ENCODE measurements around the gene CTXND2.

The CTXND2 gene

DNA sequence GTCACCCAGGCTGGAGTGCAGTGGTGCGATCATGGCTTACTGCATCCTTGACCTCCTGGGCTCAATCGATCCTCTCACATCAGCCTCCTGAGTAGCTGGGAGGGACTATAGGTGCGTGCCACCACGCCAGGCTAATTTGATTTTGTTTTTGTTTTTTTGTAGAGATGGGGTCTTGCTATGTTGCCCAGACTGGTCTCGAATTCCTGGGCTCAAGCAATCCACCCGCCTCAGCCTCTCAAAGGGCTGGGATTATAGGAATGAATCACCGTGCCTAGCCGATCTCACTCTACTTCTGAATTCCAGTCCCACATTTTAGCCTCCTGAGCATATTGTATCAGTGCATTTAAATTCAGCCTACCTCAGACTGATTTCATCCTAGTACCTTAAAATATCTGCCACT, 1.8 kb downstream of the CTXND2 start:
- no peaks in the 10 kb centered on the region for H3K4me1 ChIP-seq (ENCODE audit: control insufficient read depth, insufficient read depth, low read depth, low read length)
- H3K4me2 ChIP-seq (ENCODE audit: low read length, poor library complexity, severe bottlenecking) = no peak overlapping the region
- H2BK120ac ChIP-seq (ENCODE audit: low read depth, low read length) = no peak overlapping the region
- no peak overlapping the region for H3K4ac ChIP-seq (ENCODE audit: low read depth in 1 of 2, low read length in 2 of 2)
- H2AFZ ChIP-seq (ENCODE audit: low read depth, low read length) = no peak overlapping the region
- no peak overlapping the region for H3K4me3 ChIP-seq (ENCODE audit: insufficient read depth in 1 of 2, low read depth in 1 of 2, low read length in 2 of 2)
- no peak overlapping the region for H2BK12ac ChIP-seq (ENCODE audit: low read length in 2 of 2)
- H3K36me3 ChIP-seq (ENCODE audit: control insufficient read depth in 1 of 2, insufficient read depth in 2 of 2, low read depth in 1 of 2, low read length in 2 of 2) = no peaks in the 10 kb centered on the region
- no peak overlapping the region for H3K18ac ChIP-seq (ENCODE audit: low read depth in 1 of 2, low read length in 2 of 2)
- H3K79me1 ChIP-seq (replicated peaks; ENCODE audit: low read length, poor library complexity, severe bottlenecking) = no peaks in the 10 kb centered on the region
- H3K14ac ChIP-seq (ENCODE audit: low read length in 2 of 2) = no peak overlapping the region
- H2AK5ac ChIP-seq (ENCODE audit: low read length, severe bottlenecking) = no peak overlapping the region
- no peak overlapping the region for H3K27ac ChIP-seq (ENCODE audit: low read length, poor library complexity, severe bottlenecking)
- H3K27me3 ChIP-seq (ENCODE audit: control insufficient read depth in 1 of 2, insufficient read depth in 1 of 2, low read length in 2 of 2) = no peaks in the 10 kb centered on the region
- H3K9ac ChIP-seq (ENCODE audit: low read length) = no peak overlapping the region
- no peak for DNase-seq
- H4K8ac ChIP-seq (ENCODE audit: low read length) = no peak overlapping the region
- no peak overlapping the region for H2BK5ac ChIP-seq (ENCODE audit: low read depth, low read length, poor library complexity, severe bottlenecking)
- no peak overlapping the region for H2BK15ac ChIP-seq (ENCODE audit: low read depth, poor library complexity, severe bottlenecking)
- H3K9me3 ChIP-seq (ENCODE audit: control insufficient read depth, low read length) = no peaks in the 10 kb centered on the region
- no peak overlapping the region for H3K23ac ChIP-seq (ENCODE audit: low read length in 2 of 2)
- no peak overlapping the region for H4K91ac ChIP-seq (ENCODE audit: low read length)
- WGBS = 91% methylated on average over 8 of the region's 8 CpGs

DNA sequence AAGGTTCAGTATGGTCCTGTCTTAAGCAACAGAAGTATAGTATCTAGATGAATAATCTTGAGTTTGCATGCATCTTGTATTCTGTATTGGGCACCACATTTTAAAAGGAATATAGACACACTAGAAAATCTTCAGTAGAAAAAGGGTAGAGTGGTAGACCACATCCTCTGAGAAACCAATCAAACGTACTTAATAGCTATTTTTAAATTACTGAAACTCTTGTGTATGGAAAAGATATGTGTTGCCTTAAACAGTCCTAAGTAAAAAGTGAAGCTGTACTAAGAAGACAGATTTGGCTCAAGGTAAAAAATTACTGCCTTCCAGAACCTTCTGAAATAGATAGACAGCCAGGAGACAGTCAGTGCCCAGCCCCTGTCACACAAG, 3.1 kb downstream of the CTXND2 start:
- DNase-seq = no peak
- H2BK5ac ChIP-seq (ENCODE audit: low read depth, low read length, poor library complexity, severe bottlenecking) = no peak overlapping the region
- no CpG with 5 or more reads among the region's 1 CpG for WGBS
- no peak overlapping the region for H3K14ac ChIP-seq (ENCODE audit: low read length in 2 of 2)
- H3K9me3 ChIP-seq (ENCODE audit: control insufficient read depth, low read length) = no peaks in the 10 kb centered on the region
- no peaks in the 10 kb centered on the region for H3K36me3 ChIP-seq (ENCODE audit: control insufficient read depth in 1 of 2, insufficient read depth in 2 of 2, low read depth in 1 of 2, low read length in 2 of 2)
- H2AK5ac ChIP-seq (ENCODE audit: low read length, severe bottlenecking) = no peak overlapping the region
- H3K18ac ChIP-seq (ENCODE audit: low read depth in 1 of 2, low read length in 2 of 2) = no peak overlapping the region
- no peaks in the 10 kb centered on the region for H3K4me1 ChIP-seq (ENCODE audit: control insufficient read depth, insufficient read depth, low read depth, low read length)
- no peaks in the 10 kb centered on the region for H3K27me3 ChIP-seq (ENCODE audit: control insufficient read depth in 1 of 2, insufficient read depth in 1 of 2, low read length in 2 of 2)
- no peak overlapping the region for H2BK120ac ChIP-seq (ENCODE audit: low read depth, low read length)
- H3K27ac ChIP-seq (ENCODE audit: low read length, poor library complexity, severe bottlenecking) = no peak overlapping the region
- H2AFZ ChIP-seq (ENCODE audit: low read depth, low read length) = no peak overlapping the region
- H4K8ac ChIP-seq (ENCODE audit: low read length) = no peak overlapping the region
- no peak overlapping the region for H2BK15ac ChIP-seq (ENCODE audit: low read depth, poor library complexity, severe bottlenecking)
- no peak overlapping the region for H4K91ac ChIP-seq (ENCODE audit: low read length)
- no peak overlapping the region for H3K9ac ChIP-seq (ENCODE audit: low read length)
- H3K4me3 ChIP-seq (ENCODE audit: insufficient read depth in 1 of 2, low read depth in 1 of 2, low read length in 2 of 2) = no peak overlapping the region
- no peaks in the 10 kb centered on the region for H3K79me1 ChIP-seq (replicated peaks; ENCODE audit: low read length, poor library complexity, severe bottlenecking)
- no peak overlapping the region for H2BK12ac ChIP-seq (ENCODE audit: low read length in 2 of 2)
- H3K23ac ChIP-seq (ENCODE audit: low read length in 2 of 2) = no peak overlapping the region
- no peak overlapping the region for H3K4ac ChIP-seq (ENCODE audit: low read depth in 1 of 2, low read length in 2 of 2)
- no peak overlapping the region for H3K4me2 ChIP-seq (ENCODE audit: low read length, poor library complexity, severe bottlenecking)

DNA sequence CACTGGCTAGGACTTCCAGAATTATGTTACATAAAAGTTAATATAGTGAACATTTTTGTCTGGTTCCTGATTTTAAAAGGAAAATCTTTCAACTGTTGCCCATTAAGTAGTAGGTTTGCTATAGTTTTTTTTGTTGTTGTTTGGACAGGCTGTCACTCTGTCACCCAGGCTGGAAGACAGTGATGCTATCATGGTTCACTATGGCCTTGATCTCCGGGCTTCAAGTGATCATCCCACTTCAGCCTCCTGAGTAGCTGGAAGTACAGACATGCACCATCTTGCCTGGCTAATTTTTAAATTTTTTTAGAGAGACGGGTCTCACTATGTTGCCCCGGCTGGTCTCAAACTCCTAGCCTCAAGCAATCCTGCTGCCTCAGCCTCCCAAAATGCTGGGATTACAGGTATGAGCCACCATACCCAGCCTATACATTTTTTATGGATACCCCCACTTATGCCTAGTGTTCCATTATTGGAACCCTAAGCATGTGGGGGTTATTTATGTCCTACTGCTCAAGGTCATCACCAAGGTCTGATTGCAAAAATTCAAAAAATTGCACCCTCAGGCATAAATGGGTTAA, 6.5 kb downstream of the CTXND2 start:
- Histone ChIP-seq H4K91ac (ENCODE audit: low read length) (no peak overlapping the region), H3K18ac (ENCODE audit: low read depth in 1 of 2, low read length in 2 of 2) (no peak overlapping the region), H2BK15ac (ENCODE audit: low read depth, poor library complexity, severe bottlenecking) (no peak overlapping the region), H4K8ac (ENCODE audit: low read length) (no peak overlapping the region), H2BK12ac (ENCODE audit: low read length in 2 of 2) (no peak overlapping the region), H2AFZ (ENCODE audit: low read depth, low read length) (no peak overlapping the region), H3K27ac (ENCODE audit: low read length, poor library complexity, severe bottlenecking) (no peak overlapping the region), H3K23ac (ENCODE audit: low read length in 2 of 2) (no peak overlapping the region), H3K14ac (ENCODE audit: low read length in 2 of 2) (no peak overlapping the region), H2BK120ac (ENCODE audit: low read depth, low read length) (no peak overlapping the region), H3K4me2 (ENCODE audit: low read length, poor library complexity, severe bottlenecking) (no peak overlapping the region), H2BK5ac (ENCODE audit: low read depth, low read length, poor library complexity, severe bottlenecking) (no peak overlapping the region), H3K9me3 (ENCODE audit: control insufficient read depth, low read length) (no peaks in the 10 kb centered on the region), H3K27me3 (ENCODE audit: control insufficient read depth in 1 of 2, insufficient read depth in 1 of 2, low read length in 2 of 2) (no peaks in the 10 kb centered on the region), H2AK5ac (ENCODE audit: low read length, severe bottlenecking) (no peak overlapping the region), H3K9ac (ENCODE audit: low read length) (no peak overlapping the region), H3K4me1 (ENCODE audit: control insufficient read depth, insufficient read depth, low read depth, low read length) (no peaks in the 10 kb centered on the region), H3K4ac (ENCODE audit: low read depth in 1 of 2, low read length in 2 of 2) (no peak overlapping the region), H3K36me3 (ENCODE audit: control insufficient read depth in 1 of 2, insufficient read depth in 2 of 2, low read depth in 1 of 2, low read length in 2 of 2) (no peaks in the 10 kb centered on the region), H3K4me3 (ENCODE audit: insufficient read depth in 1 of 2, low read depth in 1 of 2, low read length in 2 of 2) (no peak overlapping the region), H3K79me1 (replicated peaks; ENCODE audit: low read length, poor library complexity, severe bottlenecking) (no peaks in the 10 kb centered on the region)
- no peak for DNase-seq
- 89% methylated on average over 3 of the region's 3 CpGs for WGBS

DNA sequence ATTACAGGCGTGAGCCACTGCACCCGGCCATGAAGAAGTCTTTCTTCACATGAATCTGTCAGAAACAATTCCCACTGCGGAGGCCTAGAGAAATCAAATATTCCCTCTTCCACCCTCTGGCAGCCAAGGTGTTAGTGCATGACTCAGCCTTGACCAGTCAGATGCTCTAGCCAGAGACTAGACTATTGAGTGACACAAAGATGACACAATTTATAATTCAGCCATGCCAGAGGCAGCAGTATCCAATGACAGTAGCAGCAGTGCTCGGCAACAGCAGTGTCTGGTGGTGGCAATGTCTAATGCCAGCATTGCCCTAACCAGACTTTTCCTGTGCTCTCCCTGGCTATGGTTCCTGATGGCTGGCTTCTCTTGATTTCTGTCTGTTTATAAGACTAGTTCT, 8.7 kb downstream of the CTXND2 start:
- Histone ChIP-seq H3K4ac (ENCODE audit: low read depth in 1 of 2, low read length in 2 of 2) (no peak overlapping the region), H3K23ac (ENCODE audit: low read length in 2 of 2) (no peak overlapping the region), H3K4me2 (ENCODE audit: low read length, poor library complexity, severe bottlenecking) (no peak overlapping the region), H3K18ac (ENCODE audit: low read depth in 1 of 2, low read length in 2 of 2) (no peak overlapping the region), H4K91ac (ENCODE audit: low read length) (no peak overlapping the region), H3K14ac (ENCODE audit: low read length in 2 of 2) (no peak overlapping the region), H2AFZ (ENCODE audit: low read depth, low read length) (no peak overlapping the region), H3K36me3 (ENCODE audit: control insufficient read depth in 1 of 2, insufficient read depth in 2 of 2, low read depth in 1 of 2, low read length in 2 of 2) (no peaks in the 10 kb centered on the region), H2BK120ac (ENCODE audit: low read depth, low read length) (no peak overlapping the region), H2BK5ac (ENCODE audit: low read depth, low read length, poor library complexity, severe bottlenecking) (no peak overlapping the region), H3K9ac (ENCODE audit: low read length) (no peak overlapping the region), H2BK12ac (ENCODE audit: low read length in 2 of 2) (no peak overlapping the region), H4K8ac (ENCODE audit: low read length) (no peak overlapping the region), H3K9me3 (ENCODE audit: control insufficient read depth, low read length) (no peaks in the 10 kb centered on the region), H3K4me1 (ENCODE audit: control insufficient read depth, insufficient read depth, low read depth, low read length) (no peaks in the 10 kb centered on the region), H3K4me3 (ENCODE audit: insufficient read depth in 1 of 2, low read depth in 1 of 2, low read length in 2 of 2) (no peak overlapping the region), H2AK5ac (ENCODE audit: low read length, severe bottlenecking) (no peak overlapping the region), H3K27me3 (ENCODE audit: control insufficient read depth in 1 of 2, insufficient read depth in 1 of 2, low read length in 2 of 2) (no peaks in the 10 kb centered on the region), H3K27ac (ENCODE audit: low read length, poor library complexity, severe bottlenecking) (no peak overlapping the region), H2BK15ac (ENCODE audit: low read depth, poor library complexity, severe bottlenecking) (no peak overlapping the region), H3K79me1 (replicated peaks; ENCODE audit: low read length, poor library complexity, severe bottlenecking) (no peaks in the 10 kb centered on the region)
- DNase-seq = peak; percentile 9
- 95% methylated on average over 4 of the region's 4 CpGs for WGBS

Data from mesenchymal stem cell (in vitro differentiated cells and primary cell).